ENCODE data around the gene NKX3-2.
A peak's percentile ranks its signal among the peaks of the same experiment; 100 is the strongest.

Gene NKX3-2

GRCh38 chr4:13543839-13544605 is at the start of gene NKX3-2:
Gene NKX3-2, minus strand, starts transcription at chr4:13544508. Its CDS starts 94 bp downstream, at chr4:13544414.
- H3K4me3 ChIP-seq (ENCODE audit: low read depth in 1 of 2, low read length in 1 of 2) = peak within 1 kb of the TSS; percentile 57
- H3K36me3 ChIP-seq = no peaks in the 10 kb centered on the region
- peaks cover 28 to 57% of the 10 kb centered on the region in 2 experiments for H3K4me1 ChIP-seq (ENCODE audit: control insufficient read depth in 1 of 2, insufficient read depth in 1 of 2, low read depth in 1 of 2, low read length in 1 of 2)
- H3K27ac ChIP-seq = no peak within 1 kb of the TSS
- peaks cover 100% of the 10 kb centered on the region for H3K27me3 ChIP-seq
- no peak for TF ChIP-seq CTCF (IDR thresholded peaks at IDR 0.05)
- H3K9me3 ChIP-seq = no peaks in the 10 kb centered on the region

- no peak overlapping the region for H3K4me3 ChIP-seq (ENCODE audit: low read depth in 1 of 2, low read length in 1 of 2)
- peaks cover 100% of the 10 kb centered on the region for H3K36me3 ChIP-seq
- no peaks in the 10 kb centered on the region for H3K27me3 ChIP-seq
- TF ChIP-seq CTCF (IDR thresholded peaks at IDR 0.05) = no peak
- no peak overlapping the region for H3K27ac ChIP-seq
- no peaks in the 10 kb centered on the region for H3K9me3 ChIP-seq
- no peaks in the 10 kb centered on the region for H3K4me1 ChIP-seq (ENCODE audit: control insufficient read depth in 1 of 2, insufficient read depth in 1 of 2, low read depth in 1 of 2, low read length in 1 of 2)
Observed at GRCh38 chr4:13592220-13592619, 47.9 kb upstream of the NKX3-2 start.

- H3K9me3 ChIP-seq = no peaks in the 10 kb centered on the region
- no peak overlapping the region for H3K27ac ChIP-seq
- no peaks in the 10 kb centered on the region for H3K4me1 ChIP-seq (ENCODE audit: control insufficient read depth in 1 of 2, insufficient read depth in 1 of 2, low read depth in 1 of 2, low read length in 1 of 2)
- no peak overlapping the region for H3K4me3 ChIP-seq (ENCODE audit: low read depth in 1 of 2, low read length in 1 of 2)
- H3K27me3 ChIP-seq = no peaks in the 10 kb centered on the region
- no peak for TF ChIP-seq CTCF (IDR thresholded peaks at IDR 0.05)
- peaks cover 100% of the 10 kb centered on the region for H3K36me3 ChIP-seq
Observed at GRCh38 chr4:13590766-13591165, 46.5 kb upstream of the NKX3-2 start.

GRCh38 chr4:13588954-13589353 is 44.6 kb upstream of the NKX3-2 start:
- Histone ChIP-seq H3K27ac (no peak overlapping the region), H3K4me1 (ENCODE audit: control insufficient read depth in 1 of 2, insufficient read depth in 1 of 2, low read depth in 1 of 2, low read length in 1 of 2) (no peaks in the 10 kb centered on the region), H3K27me3 (no peaks in the 10 kb centered on the region), H3K9me3 (no peaks in the 10 kb centered on the region), H3K4me3 (ENCODE audit: low read depth in 1 of 2, low read length in 1 of 2) (no peak overlapping the region), H3K36me3 (peaks cover 99% of the 10 kb centered on the region)
- TF ChIP-seq CTCF (IDR thresholded peaks at IDR 0.05) = no peak

- TF ChIP-seq CTCF (IDR thresholded peaks at IDR 0.05) = no peak
- no peak overlapping the region for H3K27ac ChIP-seq
- H3K27me3 ChIP-seq = no peaks in the 10 kb centered on the region
- H3K9me3 ChIP-seq = no peaks in the 10 kb centered on the region
- H3K4me1 ChIP-seq (ENCODE audit: control insufficient read depth in 1 of 2, insufficient read depth in 1 of 2, low read depth in 1 of 2, low read length in 1 of 2) = peaks cover 18 to 23% of the 10 kb centered on the region in 2 experiments
- peaks cover 97% of the 10 kb centered on the region for H3K36me3 ChIP-seq
- no peak overlapping the region for H3K4me3 ChIP-seq (ENCODE audit: low read depth in 1 of 2, low read length in 1 of 2)
Observed at GRCh38 chr4:13584481-13584880, 40.2 kb upstream of the NKX3-2 start.
